KMS-11 (cell line): ENCODE data around the gene EBLN1.
"Not testable (repeated sequence)": the region's sequence is repeated elsewhere in the genome, so short reads cannot be mapped to it uniquely, and the experiment has no call there.

Experiments
- H2AFZ ChIP-seq: fragments of 200-600 bp; sonication (generic); 2 replicates; pipeline ENCODE4 v1.6.1; 2016; ENCODE audit warnings: antibody characterized with exemption, mixed run types, low read depth
- H3K27ac ChIP-seq: fragments of 200-600 bp; sonication (generic); 2 replicates; pipeline ENCODE4 v1.6.1; 2016; ENCODE audit warnings: mild to moderate bottlenecking, mixed run types
- H3K27me3 ChIP-seq: fragments of 200-600 bp; sonication (generic); 2 replicates; pipeline ENCODE4 v1.6.1; 2017; ENCODE audit warnings: mild to moderate bottlenecking, low read depth, mixed run types, moderate library complexity; ENCODE audit not compliant: insufficient read depth
- H3K36me3 ChIP-seq: fragments of 200-600 bp; sonication (generic); 2 replicates; pipeline ENCODE4 v1.6.1; 2017; ENCODE audit warnings: mild to moderate bottlenecking, mixed run types; ENCODE audit not compliant: insufficient read depth
- H3K4me1 ChIP-seq: fragments of 200-600 bp; sonication (generic); 2 replicates; pipeline ENCODE4 v1.6.1; 2016; ENCODE audit warnings: mild to moderate bottlenecking, low read depth, mixed run types; ENCODE audit not compliant: poor library complexity, severe bottlenecking
- H3K4me2 ChIP-seq: fragments of 200-600 bp; sonication (generic); 2 replicates; pipeline ENCODE4 v1.7.0; 2016; ENCODE audit warnings: mild to moderate bottlenecking, mixed run types
- H3K4me3 ChIP-seq: fragments of 200-600 bp; sonication (generic); IDR thresholded peaks from 2 replicates; pipeline ENCODE4 v1.6.1; 2017; ENCODE audit warnings: low read depth, low read length, mixed read lengths; ENCODE audit not compliant: insufficient read depth
- H3K79me2 ChIP-seq: fragments of 200-600 bp; sonication (generic); 2 replicates; pipeline ENCODE4 v1.6.1; 2016; ENCODE audit warnings: low read depth, mixed run types; ENCODE audit not compliant: insufficient read depth
- H3K9ac ChIP-seq: fragments of 200-600 bp; sonication (generic); 2 replicates; pipeline ENCODE4 v1.6.1; 2016; ENCODE audit warnings: mild to moderate bottlenecking, mixed run types
- H4K20me1 ChIP-seq: fragments of 200-600 bp; sonication (generic); 2 replicates; pipeline ENCODE4 v1.6.1; 2016; ENCODE audit warnings: mild to moderate bottlenecking, mixed run types; ENCODE audit not compliant: insufficient read depth
- TF ChIP-seq, protein P1 (sequence below): fragments of 200-600 bp; sonication (generic); conservative IDR thresholded peaks from 2 replicates; pipeline ENCODE4 v1.6.1; 2017; ENCODE audit warnings: low read depth, mild to moderate bottlenecking, antibody characterized with exemption, low read length, moderate library complexity, mixed read lengths

EBLN1 gene

DNA sequence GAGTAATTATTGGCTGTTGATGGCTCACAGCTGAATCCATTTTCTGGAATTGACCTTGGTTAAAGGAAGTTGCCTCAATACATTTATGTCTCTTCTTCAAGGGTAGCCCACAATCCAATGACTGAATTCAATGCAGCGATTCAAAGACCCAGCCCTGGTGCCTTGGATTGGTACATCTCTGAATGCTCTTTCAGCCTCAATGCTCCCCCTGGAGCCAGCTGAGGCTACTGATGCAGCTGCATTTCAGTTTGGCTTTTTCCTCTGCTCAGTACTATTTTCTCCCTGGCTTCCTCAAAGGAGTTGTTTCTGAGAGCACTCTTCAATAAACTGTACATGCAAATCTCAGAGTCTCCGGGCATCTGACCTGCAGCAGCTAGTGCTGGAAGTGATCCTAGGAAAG is 633 bp upstream of the EBLN1 start:
- Histone ChIP-seq H3K9ac (no peak overlapping the region), H3K4me3 (no peak overlapping the region), H2AFZ (no peak overlapping the region), H3K27ac (no peak overlapping the region), H3K4me2 (no peak overlapping the region), H3K36me3 (no peaks in the 10 kb centered on the region), H4K20me1 (no peaks in the 10 kb centered on the region), H3K4me1 (peaks cover 21% of the 10 kb centered on the region), H3K79me2 (no peaks in the 10 kb centered on the region), H3K27me3 (no peaks in the 10 kb centered on the region)
- TF ChIP-seq, protein P1, sequence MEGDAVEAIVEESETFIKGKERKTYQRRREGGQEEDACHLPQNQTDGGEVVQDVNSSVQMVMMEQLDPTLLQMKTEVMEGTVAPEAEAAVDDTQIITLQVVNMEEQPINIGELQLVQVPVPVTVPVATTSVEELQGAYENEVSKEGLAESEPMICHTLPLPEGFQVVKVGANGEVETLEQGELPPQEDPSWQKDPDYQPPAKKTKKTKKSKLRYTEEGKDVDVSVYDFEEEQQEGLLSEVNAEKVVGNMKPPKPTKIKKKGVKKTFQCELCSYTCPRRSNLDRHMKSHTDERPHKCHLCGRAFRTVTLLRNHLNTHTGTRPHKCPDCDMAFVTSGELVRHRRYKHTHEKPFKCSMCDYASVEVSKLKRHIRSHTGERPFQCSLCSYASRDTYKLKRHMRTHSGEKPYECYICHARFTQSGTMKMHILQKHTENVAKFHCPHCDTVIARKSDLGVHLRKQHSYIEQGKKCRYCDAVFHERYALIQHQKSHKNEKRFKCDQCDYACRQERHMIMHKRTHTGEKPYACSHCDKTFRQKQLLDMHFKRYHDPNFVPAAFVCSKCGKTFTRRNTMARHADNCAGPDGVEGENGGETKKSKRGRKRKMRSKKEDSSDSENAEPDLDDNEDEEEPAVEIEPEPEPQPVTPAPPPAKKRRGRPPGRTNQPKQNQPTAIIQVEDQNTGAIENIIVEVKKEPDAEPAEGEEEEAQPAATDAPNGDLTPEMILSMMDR = peak; percentile 29; the same call in 1 of the 2 replicates

DNA sequence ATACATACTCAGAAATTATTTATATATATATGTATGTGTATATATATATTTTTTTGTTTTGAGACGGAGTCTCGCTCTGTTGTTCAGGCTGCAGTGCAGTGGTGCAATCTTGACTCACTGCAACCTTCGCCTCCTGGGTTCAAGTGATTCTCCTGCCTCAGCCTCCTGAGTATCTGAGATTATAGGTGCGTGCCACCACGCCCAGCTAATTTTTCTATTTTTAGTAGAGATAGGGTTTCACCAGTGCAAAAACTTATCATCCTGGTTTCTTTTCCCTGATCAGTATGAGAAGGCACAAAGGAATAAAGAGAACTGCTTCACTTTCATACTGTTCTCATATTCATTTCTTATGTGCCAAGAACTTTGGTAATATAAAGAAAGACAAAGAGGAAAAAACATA is 731 bp downstream of the EBLN1 start:
- not testable (repeated sequence) for H3K36me3 ChIP-seq, H3K4me3 ChIP-seq, H2AFZ ChIP-seq, H3K9ac ChIP-seq, H3K27ac ChIP-seq, H3K79me2 ChIP-seq, H3K4me2 ChIP-seq, H3K27me3 ChIP-seq, H4K20me1 ChIP-seq
- H3K4me1 ChIP-seq = peaks cover 12% of the 10 kb centered on the region

DNA sequence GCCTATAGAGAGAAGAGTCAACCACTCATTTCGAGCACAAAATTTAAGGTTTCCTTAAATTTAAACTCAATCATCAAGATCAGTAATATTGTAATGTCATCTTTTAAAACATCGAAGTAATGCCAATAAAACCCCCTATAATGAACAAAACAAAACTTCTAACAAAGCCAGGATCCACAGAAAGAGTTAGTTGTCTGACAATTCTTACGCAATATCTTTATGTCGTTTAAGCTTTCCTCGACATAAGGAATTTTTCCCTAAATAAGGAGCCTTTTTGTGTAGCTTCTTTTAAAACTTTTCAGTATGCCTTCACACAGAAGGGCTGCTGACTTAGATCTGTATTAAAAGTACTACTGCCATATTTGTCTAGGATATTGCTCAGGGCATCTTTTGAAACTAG is 7.5 kb downstream of the EBLN1 start:
- Histone ChIP-seq H3K4me1 (no peaks in the 10 kb centered on the region), H3K27ac (no peak overlapping the region), H4K20me1 (no peaks in the 10 kb centered on the region), H3K27me3 (no peaks in the 10 kb centered on the region), H3K79me2 (no peaks in the 10 kb centered on the region), H3K4me2 (no peak overlapping the region), H3K36me3 (no peaks in the 10 kb centered on the region), H3K4me3 (no peak overlapping the region), H3K9ac (no peak overlapping the region), H2AFZ (no peak overlapping the region)
- TF ChIP-seq, protein P1 = no peak

DNA sequence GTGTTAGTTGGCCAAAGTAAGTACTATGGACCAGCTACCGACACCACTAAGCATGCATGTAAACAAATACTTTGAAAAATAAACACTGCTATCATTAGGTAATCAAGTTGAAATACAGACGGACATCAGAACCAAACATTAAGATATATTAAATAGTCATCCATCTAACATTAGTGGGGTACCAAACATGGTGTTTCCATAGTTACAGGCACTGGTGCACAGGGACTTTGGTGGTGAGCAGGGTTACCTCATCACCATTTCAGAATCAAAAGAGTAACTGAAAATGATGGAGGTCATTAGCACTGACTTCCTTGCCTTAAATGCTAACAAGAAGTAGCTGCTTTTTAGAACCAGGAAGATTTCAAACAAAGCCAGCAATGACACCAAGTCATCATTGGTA is 23.9 kb downstream of the EBLN1 start:
- TF ChIP-seq, protein P1 = no peak
- H3K9ac ChIP-seq = no peak overlapping the region
- H3K4me3 ChIP-seq = no peak overlapping the region
- H3K27me3 ChIP-seq = no peaks in the 10 kb centered on the region
- no peak overlapping the region for H3K27ac ChIP-seq
- no peak overlapping the region for H2AFZ ChIP-seq
- no peaks in the 10 kb centered on the region for H4K20me1 ChIP-seq
- no peak overlapping the region for H3K4me2 ChIP-seq
- H3K36me3 ChIP-seq = no peaks in the 10 kb centered on the region
- no peaks in the 10 kb centered on the region for H3K79me2 ChIP-seq
- no peaks in the 10 kb centered on the region for H3K4me1 ChIP-seq

DNA sequence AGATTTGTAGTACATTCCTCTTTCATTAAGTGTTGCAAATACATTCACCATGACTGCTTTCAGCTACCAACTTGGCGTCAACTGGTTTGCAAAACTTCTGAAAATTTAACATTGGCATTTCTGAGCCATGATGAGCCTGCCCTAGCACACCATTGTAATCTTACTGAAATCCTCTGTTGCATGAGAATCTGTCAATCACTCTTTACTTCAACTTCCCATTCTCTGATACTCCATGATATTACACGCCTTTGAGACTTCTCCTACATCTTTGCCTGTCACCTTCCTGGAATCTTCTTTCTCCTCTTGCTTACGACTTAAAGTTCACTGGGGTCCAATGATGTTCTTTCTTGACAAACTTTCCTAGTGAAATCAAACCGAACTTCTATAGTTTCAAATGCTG is 32.2 kb downstream of the EBLN1 start:
- TF ChIP-seq, protein P1 = no peak
- Histone ChIP-seq H3K4me3 (no peak overlapping the region), H3K27me3 (no peaks in the 10 kb centered on the region)

More for the DNA sequence above, 32.2 kb downstream of the EBLN1 start:
- no peak overlapping the region for H3K27ac ChIP-seq
- H4K20me1 ChIP-seq = no peaks in the 10 kb centered on the region
- H3K4me2 ChIP-seq = no peak overlapping the region
- H3K4me1 ChIP-seq = no peaks in the 10 kb centered on the region
- no peaks in the 10 kb centered on the region for H3K79me2 ChIP-seq
- H2AFZ ChIP-seq = no peak overlapping the region
- no peaks in the 10 kb centered on the region for H3K36me3 ChIP-seq
- no peak overlapping the region for H3K9ac ChIP-seq
